Stimulated activated CD4-positive, alpha-beta T cell treated with anti-CD3 and anti-CD28 coated beads, TNF-alpha, amount 100 ng/mL, for 1 hour (primary cell): Measurements from ENCODE around the gene PDE4D.
"Not testable (repeated sequence)": the region's sequence is repeated elsewhere in the genome, so short reads cannot be mapped to it uniquely, and the experiment has no call there.

Source experiments
- DNase-seq, 3 donors: peaks; one replicate each; pipeline ENCODE4 v3.0.0-alpha.2; 2020; ENCODE audit warnings: low read depth in 3 of 3, low spot score in 1 of 3

PDE4D gene

DNA sequence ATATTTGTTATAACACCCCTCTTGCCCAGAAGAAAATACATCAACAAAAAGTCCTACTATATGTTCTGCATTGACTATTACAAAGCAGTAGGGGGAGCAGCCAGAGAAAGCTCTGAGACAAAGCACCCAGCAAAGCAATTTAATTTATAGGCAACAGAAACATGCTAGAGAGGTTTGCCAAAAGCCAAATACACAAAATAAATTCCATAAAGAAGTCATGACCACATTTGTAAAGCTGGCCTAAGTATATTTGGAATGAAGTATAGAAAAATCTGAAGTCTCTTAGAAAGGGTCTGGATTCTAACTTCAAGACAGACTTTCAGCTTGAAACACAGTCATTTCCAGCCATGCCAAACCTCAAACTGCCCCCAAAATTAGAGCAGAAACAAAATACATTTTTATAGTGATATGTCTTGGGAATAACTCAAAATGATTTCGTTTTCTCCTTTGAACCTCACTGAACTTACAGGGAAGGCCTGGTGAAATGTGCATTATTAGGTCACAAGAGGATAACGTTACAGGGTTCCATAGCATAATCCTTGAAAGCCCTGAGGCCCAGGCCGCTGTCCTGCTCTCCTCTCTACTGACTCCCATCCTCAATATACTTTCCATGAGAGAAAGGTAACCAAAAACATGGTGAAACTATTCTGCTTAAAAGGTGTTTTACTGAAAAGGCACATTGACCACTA lies 858.9 kb downstream of the PDE4D start:
- DNase-seq, result no peak

- DNase-seq, result no peak
These were observed 866.2 kb downstream of the PDE4D start for GRCh38 chr5:59027145-59027907.

DNA sequence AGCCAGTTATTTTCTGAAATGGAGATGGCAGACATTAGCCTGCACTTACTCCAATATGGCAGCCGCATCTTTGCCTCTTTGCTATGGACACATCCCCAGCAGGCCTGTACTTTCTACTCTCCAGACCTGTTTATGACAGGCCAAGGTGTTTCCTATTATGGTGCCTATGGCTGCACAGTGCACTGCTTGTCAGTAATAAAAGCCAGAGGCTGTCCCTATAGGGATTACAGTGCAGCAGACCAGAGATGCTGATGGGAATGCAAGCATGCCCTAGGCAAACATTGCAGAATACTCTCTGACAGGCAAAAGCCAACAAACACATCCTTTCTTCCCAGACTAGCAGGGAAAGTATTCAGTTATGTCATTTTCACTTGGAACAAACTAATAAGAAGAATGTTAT lies 867.8 kb downstream of the PDE4D start:
- no peak for DNase-seq

DNA sequence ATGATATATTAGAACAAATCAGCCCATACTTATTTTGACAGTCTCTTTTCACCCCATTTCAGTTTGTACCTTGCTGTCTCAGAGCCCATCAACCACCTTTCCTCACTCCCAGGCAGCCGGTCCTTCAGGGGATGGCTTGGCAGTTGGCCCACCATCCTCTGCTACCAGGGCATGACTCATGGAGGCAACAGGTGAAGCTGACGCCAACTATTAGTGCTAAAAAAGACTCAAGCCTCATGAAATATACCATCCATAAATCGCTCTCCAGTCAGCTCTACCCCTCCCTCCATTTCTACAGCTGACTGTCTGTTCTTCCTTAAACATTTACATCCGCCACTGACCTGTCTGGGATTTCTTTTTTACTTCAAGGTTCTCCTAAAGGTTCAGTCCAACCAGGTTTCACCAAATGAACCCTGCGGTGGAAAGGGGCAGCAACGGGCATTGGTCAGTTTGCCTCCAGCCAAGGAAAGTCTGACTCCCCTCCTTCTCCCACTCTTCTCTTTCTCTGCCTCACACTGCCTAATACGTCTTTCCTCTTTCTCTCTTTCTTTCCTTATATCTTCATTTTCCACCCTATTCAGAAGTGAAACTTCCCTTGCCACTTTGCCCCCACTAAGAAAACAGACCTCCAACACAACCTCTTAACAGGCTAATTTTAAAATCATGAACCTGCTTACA lies 871.5 kb downstream of the PDE4D start:
- no peak for DNase-seq

DNA sequence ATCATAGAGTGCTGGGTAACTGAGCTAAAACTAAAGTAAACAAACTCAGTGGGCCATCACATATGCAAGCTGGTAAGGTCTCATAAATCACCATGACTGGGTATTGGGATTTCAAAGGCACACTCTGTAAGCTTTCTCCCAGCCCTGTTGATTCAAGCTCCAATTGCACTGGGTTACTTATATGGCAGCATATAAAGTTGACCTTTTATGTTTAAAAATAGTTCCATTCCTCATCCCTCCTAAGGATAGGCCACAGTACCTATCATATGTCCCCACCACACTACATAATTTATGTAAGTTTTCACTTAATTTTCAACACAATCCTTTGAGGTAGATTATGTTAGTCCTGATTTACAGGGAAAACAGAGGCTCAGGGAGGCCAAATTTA lies 872.2 kb downstream of the PDE4D start:
- DNase-seq, result no peak

DNA sequence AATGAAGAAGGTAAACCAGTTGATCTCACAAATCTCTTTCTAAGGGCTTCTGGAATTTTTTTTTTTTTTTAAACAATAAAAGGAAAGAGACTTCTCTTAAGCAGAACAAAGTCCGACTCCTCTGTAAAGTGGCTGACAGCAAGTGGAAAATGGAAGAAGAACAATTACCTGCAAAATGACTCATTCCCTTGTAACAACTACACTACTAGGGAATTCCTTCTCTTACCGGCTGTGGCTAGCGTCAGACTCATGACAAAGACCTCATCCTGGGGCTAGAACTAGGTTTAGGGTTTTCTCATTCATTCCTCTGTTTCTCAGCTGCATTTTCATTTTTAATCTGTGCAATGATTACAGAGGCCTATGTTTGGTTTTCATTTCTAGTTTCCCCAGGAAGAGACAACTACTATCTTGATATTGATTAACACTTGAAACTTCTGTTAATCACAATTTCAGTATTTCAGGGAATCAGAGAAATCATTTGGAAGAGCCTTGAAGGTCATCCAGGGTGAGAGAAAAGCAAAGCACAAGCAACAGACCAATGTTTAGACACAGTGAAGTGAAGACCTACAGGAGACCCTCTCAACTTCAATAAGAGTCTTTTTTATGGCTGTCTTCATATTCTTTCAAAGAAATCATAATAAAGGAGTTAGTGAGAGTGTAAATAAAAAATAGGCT lies 872.8 kb downstream of the PDE4D start:
- DNase-seq, result no peak

DNA sequence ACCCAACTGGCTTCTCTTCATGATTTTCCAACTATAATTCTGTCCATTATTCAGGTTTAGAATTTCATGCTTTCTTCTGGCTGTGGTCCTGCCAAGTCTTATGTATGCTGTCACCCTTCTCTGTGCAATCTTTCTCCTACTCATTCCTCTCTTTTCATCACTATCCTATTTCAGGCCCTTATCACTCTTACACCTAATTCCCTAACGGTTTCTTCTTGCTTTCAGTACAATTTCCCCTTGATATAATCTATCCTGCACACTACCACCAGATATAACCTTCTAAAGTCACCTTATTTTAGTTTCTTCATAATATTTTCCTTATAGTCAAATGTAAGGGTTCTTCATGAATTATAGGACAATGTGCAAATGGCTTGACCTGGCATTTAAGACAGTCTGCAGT lies 874.4 kb downstream of the PDE4D start:
- DNase-seq, result no peak

DNA sequence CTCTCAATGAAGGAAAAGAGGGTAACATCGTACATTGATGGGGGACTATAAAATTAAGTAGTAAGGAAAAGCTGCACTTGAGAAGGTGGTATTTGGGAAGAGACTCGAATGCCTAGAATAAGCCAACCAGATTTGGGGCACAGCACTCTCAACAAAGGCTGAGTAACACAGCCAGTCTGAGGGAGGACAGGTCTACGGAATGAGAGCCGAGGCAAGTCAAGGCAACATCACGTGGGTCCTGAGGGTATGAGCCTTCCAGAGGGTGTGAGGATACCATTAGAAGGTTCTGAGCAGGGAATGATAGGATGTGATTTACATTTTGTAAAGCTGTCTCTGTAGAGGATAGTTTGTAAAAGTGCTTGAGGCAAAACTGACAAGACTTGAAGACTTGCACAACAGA lies 876.6 kb downstream of the PDE4D start:
- DNase-seq, result no peak

- no peak for DNase-seq
These were observed 884.6 kb downstream of the PDE4D start for GRCh38 chr5:59008816-59009473.

GRCh38 chr5:59007460-59008063 lies 886.0 kb downstream of the PDE4D start:
- no peak for DNase-seq

DNA sequence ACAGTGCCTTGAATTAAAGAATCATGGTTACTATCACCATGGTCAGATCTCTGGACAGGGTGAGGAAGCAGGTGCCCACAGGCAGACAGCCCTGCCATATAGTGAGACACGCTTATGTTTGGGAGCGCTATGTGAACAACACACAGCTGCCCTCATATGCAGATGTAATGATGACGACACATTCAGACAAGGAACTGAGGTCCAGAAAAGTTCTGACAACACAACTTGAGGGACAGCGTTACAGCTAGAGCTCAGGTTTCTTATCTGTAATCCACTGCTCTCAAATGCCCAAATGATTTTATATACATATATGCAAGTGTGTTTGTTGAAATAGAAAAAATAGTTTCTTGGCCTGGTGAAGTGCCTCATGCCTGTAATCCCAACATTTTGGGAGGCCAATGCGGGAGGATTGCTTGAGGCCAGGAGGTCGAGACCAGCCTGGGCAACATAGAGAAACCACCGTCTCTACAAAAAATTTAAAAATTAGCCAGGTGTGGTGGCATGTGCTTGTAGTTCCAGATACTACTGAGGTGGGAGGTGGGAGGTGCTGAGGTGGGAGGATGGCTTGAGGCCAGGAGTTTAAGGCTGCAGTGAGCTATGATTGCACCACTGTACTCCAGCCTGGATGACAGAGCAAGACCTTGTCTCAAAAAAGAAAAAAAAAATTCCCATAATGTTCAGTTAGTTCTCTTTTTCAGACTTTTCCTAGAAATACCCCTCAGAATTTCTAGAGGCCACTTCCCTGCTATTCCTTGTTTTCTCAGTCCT lies 887.4 kb downstream of the PDE4D start:
- no peak for DNase-seq

GRCh38 chr5:59003641-59004040 lies 889.9 kb downstream of the PDE4D start:
- no peak for DNase-seq

- DNase-seq, result no peak
These were observed 890.4 kb downstream of the PDE4D start for GRCh38 chr5:59003124-59003523.

DNA sequence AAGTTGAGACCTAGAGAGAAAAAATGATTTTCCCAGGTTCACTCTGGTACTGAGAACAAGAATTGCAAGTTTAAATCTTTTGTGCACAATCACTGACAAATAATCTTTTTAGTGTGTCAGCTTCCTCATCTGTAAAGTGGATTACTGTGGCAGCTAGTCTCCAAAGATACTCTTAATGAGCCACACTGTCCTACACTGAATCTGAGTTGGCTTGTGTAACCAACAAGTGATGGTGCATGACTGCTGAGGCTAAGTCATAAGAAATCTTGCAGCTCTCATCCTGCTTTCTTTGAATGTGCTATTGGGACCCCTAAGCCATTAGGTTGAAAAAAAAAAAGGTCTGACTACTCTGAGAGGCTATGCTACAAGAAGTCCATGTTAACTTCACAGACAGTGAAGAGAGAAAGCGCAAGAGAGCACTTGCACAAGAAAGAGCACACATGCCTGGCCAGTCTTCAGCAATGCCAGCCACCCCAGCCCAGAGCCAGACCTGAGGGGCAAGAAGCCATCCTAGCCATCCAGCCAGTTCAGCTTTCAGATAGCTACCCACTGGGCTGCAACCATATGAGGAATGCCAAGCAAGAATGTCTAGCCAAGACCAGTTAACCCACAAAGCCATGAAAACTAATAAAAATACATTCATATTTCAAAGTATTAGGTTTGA lies 891.2 kb downstream of the PDE4D start:
- DNase-seq, result no peak

- DNase-seq, result no peak
These were observed 891.8 kb downstream of the PDE4D start for GRCh38 chr5:59001716-59002115.

DNA sequence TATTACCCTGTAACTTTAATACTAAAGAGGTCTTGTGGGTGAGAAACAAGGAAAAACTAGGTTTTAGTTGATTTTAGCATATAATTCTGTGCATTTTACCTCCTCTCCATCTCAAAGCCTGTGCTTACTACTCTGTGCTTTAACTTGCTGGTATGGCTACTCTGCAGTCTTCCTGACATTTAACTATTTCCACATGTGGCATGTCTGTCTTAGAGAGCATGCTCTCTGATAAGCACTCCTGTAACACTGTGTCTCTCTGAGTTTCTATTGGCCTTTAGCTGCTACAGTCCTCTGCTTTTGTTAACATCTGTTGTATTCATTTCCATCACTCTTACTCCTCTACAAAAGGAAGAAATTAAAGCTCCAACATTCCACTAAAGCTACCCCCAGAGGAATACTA lies 892.4 kb downstream of the PDE4D start:
- DNase-seq, result no peak

DNA sequence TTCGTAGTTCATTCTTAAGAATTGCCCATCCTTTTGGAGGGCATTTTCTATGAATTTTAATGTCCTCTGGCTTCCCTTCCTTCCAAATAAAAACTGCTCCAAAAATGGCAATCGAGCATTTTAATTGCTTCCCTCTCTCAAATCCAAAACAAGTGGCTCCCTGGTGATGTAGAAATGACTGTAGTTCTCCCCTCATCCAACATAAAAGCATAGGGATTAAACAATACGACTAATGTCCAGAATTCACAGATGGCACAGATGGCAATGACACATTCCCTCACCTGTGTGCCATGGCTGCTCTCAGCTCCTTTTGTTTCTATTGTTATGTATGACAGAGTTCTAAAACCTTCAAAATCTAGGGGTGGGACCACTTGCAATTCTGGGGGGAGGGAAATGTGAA lies 893.3 kb downstream of the PDE4D start:
- DNase-seq, result no peak

DNA sequence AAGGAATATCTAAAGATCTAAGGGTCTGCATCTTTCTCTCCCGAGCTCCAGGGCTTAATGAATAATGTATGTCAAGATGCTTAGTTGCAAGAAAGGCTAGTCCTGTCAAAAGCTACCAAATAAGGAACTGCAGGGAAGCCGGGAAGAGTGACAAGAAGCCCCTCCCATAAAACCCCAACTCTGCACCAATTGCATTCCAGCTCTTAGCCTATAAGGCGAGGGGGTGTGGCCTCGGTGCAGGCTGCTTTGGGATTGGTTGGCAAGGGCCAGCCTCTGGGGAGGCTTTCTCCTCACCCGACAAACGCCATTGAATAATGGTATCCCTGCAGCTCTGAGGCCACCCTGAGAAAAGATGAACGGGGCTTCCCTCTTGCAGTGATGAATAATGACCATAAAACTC lies 893.7 kb downstream of the PDE4D start:
- no peak for DNase-seq

GRCh38 chr5:58998544-58998943 lies 895.0 kb downstream of the PDE4D start:
- no peak for DNase-seq

DNA sequence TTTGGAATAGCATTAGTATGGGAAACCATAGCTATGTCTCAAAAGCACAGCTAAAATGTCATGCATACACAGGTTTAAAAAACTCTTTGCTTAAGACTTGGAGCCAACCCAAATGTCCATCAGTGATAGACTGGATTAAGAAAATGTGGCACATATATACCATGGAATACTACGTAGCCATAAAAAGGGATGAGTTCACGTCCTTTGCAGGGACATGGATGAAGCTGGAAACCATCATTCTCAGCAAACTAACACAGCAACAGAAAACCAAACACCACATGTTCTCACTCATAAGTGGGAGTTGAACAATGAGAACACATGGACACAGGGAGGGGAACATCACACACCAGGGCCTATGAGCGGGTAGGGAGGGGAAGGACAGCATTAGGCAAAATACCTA lies 897.7 kb downstream of the PDE4D start:
- not testable (repeated sequence) for DNase-seq
